Motor neuron (in vitro differentiated cells): ENCODE measurements around the gene DIAPH3. TPM values are rescaled to one million over a fixed set of nuclear protein-coding genes. Genes with fewer than 3 reads are reported as not detected.

Source experiments
- ATAC-seq, 8 experiments: fragments of 200-7000 bp; cut with Tn5 transposase; replicated peaks in 6 of 8; 2 replicates each; pipeline ENCODE4 v1.8.0; 2021; ENCODE audit warnings: mild to moderate bottlenecking in 8 of 8, moderate library complexity in 8 of 8
- H3K27ac ChIP-seq, 2 donors: fragments of 250-450 bp; sonication (Bioruptor Pico); 2 replicates each; pipeline ENCODE4 v1.9.0; 2021; ENCODE audit warnings: antibody characterized with exemption in 2 of 2, mild to moderate bottlenecking in 2 of 2, moderate library complexity in 1 of 2
- H3K4me1 ChIP-seq, 2 donors: fragments of 250-450 bp; sonication (Bioruptor Pico); replicated peaks in 1 of 2; 2 replicates each; pipeline ENCODE4 v1.6.1; 2021; ENCODE audit warnings: antibody characterized with exemption in 2 of 2, mild to moderate bottlenecking in 2 of 2, moderate library complexity in 1 of 2
- H3K4me3 ChIP-seq, 5 donors: fragments of 250-450 bp; sonication (Bioruptor Pico); 2 replicates each; pipeline ENCODE4 v1.9.0; 2021; ENCODE audit warnings: antibody characterized with exemption in 5 of 5, mild to moderate bottlenecking in 5 of 5, moderate library complexity in 4 of 5
- whole genome bisulfite sequencing, 10 experiments: fragments of 450-650 bp; shearing (Covaris generic); methylation state at CpG; one replicate each; pipeline ENCODE4 v1.0.0; 2022; 5-methylcytosine and 5-hydroxymethylcytosine counted together
- in situ Hi-C, 9 experiments: fragments of 400-800 bp; cut with MboI; loops; one replicate each; pipeline ENCODE4 v1.15.0; 2021; ENCODE audit warnings: low sequenced_read_pairs in 9 of 9, low pct_unique_long_range_greater_than_20kb in 2 of 9; ENCODE audit not compliant: unreplicated experiment in 9 of 9
- total RNA-seq, 8 experiments: library from RNA; unstranded; fragments of 300-600 nt; gene quantifications; 2 replicates each; pipeline versions ENCODE4 v1.2.3 to v1.2.4, GENCODE V29; 2022

Gene DIAPH3
- total RNA-seq, 8 experiments from 2014 or later, result 0.25 to 11.2 (median 3.4) TPM

GRCh38 chr13:59846845-59847620 is 316.7 kb downstream of the DIAPH3 start:
- in situ Hi-C loops, result no loop called here
- no peaks in the 10 kb centered on the region for H3K4me1 ChIP-seq
- H3K4me3 ChIP-seq, result no peak overlapping the region
- H3K27ac ChIP-seq, result no peak overlapping the region
- no peak for ATAC-seq
- 83 to 100% (median 96%) methylated on average over 1 to 2 of the region's 2 CpGs; no CpG with 5 or more reads in 1 of the 10 experiments for WGBS, 10 experiments

DNA sequence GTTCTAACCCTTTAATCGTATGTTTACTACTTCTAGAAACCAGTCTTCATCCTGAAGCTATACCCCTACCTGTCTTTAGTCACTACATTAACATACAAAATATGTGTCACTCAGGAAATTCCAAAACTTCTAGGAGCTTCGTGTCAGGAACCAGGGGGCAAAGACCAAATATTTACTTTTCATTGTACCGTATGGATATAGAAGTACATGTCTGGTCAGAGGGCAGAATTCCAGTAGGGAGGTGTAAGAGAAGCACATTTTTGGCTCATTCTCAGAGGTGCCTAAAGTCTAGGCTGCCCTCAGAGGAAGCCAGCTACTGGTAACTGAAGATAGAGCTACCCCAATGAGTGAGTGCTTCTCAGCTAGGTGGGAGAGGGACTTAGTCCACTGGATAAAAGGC is 320.7 kb downstream of the DIAPH3 start:
- no peak for ATAC-seq
- H3K4me3 ChIP-seq, result no peak overlapping the region
- 70 to 100% (median 92%) methylated on average over 1 to 3 of the region's 3 CpGs; no CpG with 5 or more reads in 3 of the 10 experiments for WGBS, 10 experiments
- in situ Hi-C loops, result no loop called here
- H3K27ac ChIP-seq, result no peak overlapping the region
- no peaks in the 10 kb centered on the region for H3K4me1 ChIP-seq

- ATAC-seq, result no peak
- 80 to 100% (median 94%) methylated on average over 1 to 3 of the region's 4 CpGs; no CpG with 5 or more reads in 5 of the 10 experiments for WGBS, 10 experiments
- no peak overlapping the region for H3K27ac ChIP-seq
- peaks cover 0 to under 1% of the 10 kb centered on the region in 2 donors for H3K4me1 ChIP-seq
- no peak overlapping the region for H3K4me3 ChIP-seq
- in situ Hi-C loops, result no loop called here
Observed at GRCh38 chr13:59842507-59842906, 321.2 kb downstream of the DIAPH3 start.

DNA sequence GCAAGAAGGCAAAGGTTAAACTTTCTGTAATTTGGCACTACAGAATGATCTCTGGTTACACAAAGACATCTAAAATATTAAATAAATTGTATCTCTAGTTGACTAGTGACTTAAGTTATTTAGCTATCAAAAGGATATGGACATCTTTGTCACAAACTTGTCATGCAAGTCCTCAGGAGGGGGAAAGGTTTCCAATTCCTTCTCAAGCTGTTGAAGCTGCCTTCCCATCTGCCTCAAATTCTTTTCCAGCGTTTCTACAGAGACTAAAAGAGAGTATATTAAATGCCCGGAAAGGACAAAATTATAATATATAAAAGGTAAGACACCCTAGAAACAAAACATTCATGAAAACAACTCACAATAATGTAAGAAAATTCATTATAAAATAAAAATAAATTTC is 324.5 kb downstream of the DIAPH3 start:
- in situ Hi-C loops, result no loop called here
- Histone ChIP-seq H3K4me3 (no peak overlapping the region), H3K4me1 (peaks cover 0 to 9% of the 10 kb centered on the region in 2 donors), H3K27ac (no peak overlapping the region)
- WGBS, 10 experiments, result 70 to 97% (median 92%) methylated on average over 2 of the region's 2 CpGs
- no peak for ATAC-seq

DNA sequence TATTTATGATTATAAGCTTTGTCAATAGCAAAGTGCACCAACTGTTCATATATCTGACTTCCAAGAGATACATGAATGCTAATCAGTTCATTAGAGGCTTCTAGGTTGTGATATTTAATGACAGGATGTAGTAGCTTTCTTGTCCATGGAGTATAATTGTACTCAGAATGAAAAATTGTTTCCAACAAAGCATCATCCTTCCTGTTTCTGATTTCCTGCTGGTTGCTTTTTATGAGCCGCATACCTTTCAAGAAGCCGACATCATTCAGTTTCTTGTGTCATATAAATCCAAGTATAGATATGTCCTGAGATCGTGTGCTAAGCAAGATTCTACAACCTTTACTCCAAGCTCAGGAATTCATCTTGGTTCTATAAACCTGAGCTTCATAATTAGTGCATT is 326.6 kb downstream of the DIAPH3 start:
- peak in 4 of 8 experiments; percentile 25 to 49 (median 28) for ATAC-seq
- Histone ChIP-seq H3K27ac (no peak overlapping the region), H3K4me3 (no peak overlapping the region), H3K4me1 (peaks cover 0 to 9% of the 10 kb centered on the region in 2 donors)
- in situ Hi-C loops, result no loop called here
- 33 to 88% (median 80%) methylated on average over 1 to 3 of the region's 3 CpGs for WGBS, 10 experiments

DNA sequence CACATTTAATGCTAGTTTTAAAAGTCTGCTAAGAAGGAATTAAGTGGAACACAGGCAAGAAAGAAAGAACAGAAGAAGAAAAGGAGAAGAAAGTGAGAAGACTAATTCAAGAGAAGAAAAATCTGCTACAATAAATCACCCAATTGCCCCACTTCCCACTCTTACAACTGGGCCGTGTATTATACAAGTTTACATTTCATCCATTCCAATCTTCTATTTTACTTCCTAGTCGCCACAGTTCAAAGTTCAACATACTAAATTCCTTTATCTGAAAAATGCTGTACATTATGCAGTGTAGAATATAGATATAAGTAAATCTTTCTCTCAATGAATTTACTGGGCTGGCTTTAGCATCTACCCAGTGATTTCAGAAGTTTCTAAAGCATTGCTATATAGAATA is 328.2 kb downstream of the DIAPH3 start:
- in situ Hi-C loops, result no loop called here
- WGBS, 10 experiments, result 63 to 100% (median 86%) methylated on average over 2 of the region's 2 CpGs; no CpG with 5 or more reads in 2 of the 10 experiments
- ATAC-seq, result no peak

GRCh38 chr13:59834801-59835200 is 328.9 kb downstream of the DIAPH3 start:
- in situ Hi-C loops, result no loop called here
- Histone ChIP-seq H3K4me3 (no peak overlapping the region), H3K4me1 (peaks cover 0 to 9% of the 10 kb centered on the region in 2 donors), H3K27ac (no peak overlapping the region)
- ATAC-seq, result no peak

More for the DNA sequence above, 328.2 kb downstream of the DIAPH3 start:
- Histone ChIP-seq H3K4me1 (peaks cover 0 to 9% of the 10 kb centered on the region in 2 donors), H3K27ac (no peak overlapping the region), H3K4me3 (no peak overlapping the region)

DNA sequence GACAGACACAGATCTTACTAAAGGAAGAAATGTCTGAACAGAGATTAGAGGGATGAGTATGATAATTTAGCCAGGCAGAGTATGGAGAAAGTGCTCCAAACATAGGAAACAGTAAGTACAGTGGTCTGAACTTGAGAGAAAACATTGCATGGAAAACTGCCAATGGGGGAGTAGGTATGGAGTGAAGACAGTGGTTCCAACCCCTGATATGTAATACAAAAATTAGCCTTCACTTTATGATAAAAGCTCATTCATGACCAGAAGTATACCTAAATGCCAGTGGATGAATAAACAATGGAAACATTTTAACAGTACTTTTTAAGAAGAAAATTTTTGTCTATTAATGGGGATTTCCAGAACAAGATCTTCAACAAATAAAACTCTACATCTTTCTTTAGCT is 334.0 kb downstream of the DIAPH3 start:
- Histone ChIP-seq H3K27ac (no peak overlapping the region), H3K4me3 (no peak overlapping the region), H3K4me1 (no peaks in the 10 kb centered on the region)
- ATAC-seq, result no peak
- in situ Hi-C loops, result no loop called here

DNA sequence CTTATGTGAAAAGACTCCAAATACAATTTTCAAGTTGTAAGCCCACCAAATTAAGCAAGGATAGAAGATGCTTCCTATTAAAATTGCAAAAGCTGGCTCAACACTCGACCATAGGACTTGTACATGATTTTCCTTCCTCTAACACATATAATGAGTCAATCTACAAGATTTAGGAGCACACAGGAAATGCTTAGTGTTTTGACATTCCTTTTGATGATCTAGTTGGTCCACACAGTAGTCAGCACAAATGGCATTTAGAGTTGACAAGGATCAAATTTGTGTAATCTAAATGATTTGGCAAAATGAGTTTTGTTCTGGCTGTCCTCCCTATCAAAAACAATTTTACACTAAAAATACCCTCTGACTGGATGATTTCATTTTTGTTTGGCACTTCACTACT is 340.2 kb downstream of the DIAPH3 start:
- in situ Hi-C loops, result no loop called here

DNA sequence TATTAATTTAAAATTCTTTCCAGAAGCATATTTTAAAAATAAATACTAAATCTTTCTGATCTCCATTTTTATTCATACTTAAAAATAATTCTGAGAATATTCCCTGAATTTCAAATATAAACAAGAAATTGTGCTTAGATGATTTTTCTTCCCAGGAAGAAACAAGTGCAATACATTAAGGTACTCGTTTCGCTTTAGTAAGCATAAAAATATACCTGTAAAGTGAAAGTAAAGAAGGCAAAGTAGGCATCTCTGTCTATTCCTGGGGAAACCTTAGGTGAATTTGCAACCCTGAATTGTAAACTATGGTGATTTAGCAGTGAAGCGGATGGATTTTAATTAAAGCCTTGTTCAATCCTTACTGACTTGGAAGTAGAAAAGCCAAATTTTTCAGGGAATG is 354.2 kb downstream of the DIAPH3 start:
- Histone ChIP-seq H3K4me1 (no peaks in the 10 kb centered on the region), H3K4me3 (no peak overlapping the region), H3K27ac (no peak overlapping the region)
- in situ Hi-C loops, result no loop called here
- ATAC-seq, result no peak
- 93 to 100% (median 97%) methylated on average over 1 to 3 of the region's 3 CpGs for WGBS, 10 experiments

More for the DNA sequence above, 340.2 kb downstream of the DIAPH3 start:
- WGBS, 10 experiments, result 0 to 89% (median 75%) methylated on average over 1 of the region's 1 CpG; no CpG with 5 or more reads in 3 of the 10 experiments
- no peaks in the 10 kb centered on the region for H3K4me1 ChIP-seq
- no peak overlapping the region for H3K27ac ChIP-seq
- no peak for ATAC-seq
- no peak overlapping the region for H3K4me3 ChIP-seq

GRCh38 chr13:59806801-59807200 is 356.9 kb downstream of the DIAPH3 start:
- in situ Hi-C loops, result no loop called here

DNA sequence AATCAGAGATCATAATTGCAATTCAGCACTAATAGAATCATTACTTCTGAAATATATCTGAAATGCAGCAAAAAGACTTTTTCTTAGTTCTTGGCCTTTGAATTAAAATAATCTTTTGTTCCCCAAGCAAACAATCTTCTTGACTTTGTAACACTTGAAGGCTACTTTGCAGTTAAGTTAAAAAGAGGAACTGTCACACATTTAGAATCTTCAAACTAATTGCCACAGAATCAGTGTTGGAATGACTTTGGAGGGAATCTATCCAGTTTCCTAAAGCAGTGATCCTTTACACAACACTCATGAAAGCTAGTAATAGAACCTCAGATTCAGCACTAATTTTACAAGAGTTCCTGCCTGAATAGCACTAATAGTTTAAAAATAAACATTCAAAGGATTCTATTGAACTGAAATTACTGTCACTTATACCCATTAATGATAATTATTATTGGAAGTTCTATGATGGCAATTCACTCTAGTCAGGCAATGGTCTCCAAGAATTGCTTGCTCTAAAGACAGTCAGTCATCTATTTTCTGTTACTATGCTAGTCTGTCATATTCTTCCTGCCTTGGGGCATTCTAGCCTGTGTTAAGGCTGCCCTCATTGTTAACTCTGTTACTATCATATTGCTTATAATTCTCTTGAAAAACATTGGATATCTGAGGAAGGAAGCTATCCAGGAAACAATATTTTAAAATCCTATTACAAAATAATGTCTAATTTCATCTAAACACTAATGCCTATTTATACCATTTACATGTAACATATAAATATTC is 362.4 kb downstream of the DIAPH3 start:
- Histone ChIP-seq H3K4me3 (no peak overlapping the region), H3K4me1 (peaks cover 2 to 4% of the 10 kb centered on the region in 2 donors), H3K27ac (no peak overlapping the region)
- in situ Hi-C loops, result no loop called here
- peak in 2 of 8 experiments; percentile 30 to 47 for ATAC-seq

More at GRCh38 chr13:59806801-59807200, 356.9 kb downstream of the DIAPH3 start:
- Histone ChIP-seq H3K4me3 (no peak overlapping the region), H3K27ac (no peak overlapping the region), H3K4me1 (peaks cover 2 to 4% of the 10 kb centered on the region in 2 donors)
- ATAC-seq, result no peak

DNA sequence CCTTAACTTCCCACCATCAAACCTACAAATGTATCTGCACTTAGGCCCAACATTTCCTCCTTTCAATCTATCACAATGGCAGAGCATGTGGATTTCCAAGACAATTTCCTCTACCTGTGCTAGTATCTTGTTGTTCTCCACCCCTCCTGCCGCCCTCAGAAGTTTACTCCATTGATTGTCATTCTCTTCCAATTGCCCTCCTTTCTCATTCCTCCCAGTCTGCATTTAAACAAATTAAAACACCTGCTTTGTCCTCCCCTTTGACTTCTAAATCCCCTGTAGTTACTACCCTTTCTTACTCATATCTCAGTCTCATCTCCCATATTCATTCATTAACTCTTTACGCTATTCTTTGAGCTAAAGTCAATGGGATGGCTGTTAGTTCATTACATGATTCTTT is 370.6 kb downstream of the DIAPH3 start:
- 80 to 100% (median 100%) methylated on average over 1 to 2 of the region's 2 CpGs for WGBS, 10 experiments
- Histone ChIP-seq H3K27ac (no peak overlapping the region), H3K4me1 (peaks cover 12 to 16% of the 10 kb centered on the region in 2 donors), H3K4me3 (no peak overlapping the region)
- ATAC-seq, result no peak
- in situ Hi-C loops, result no loop called here
